Activated CD8-positive, alpha-beta memory T cell treated with anti-CD3 and anti-CD28 coated beads for 24 hours (primary cell): ENCODE data around the gene KCTD1.
"Not testable (repeated sequence)": the region's sequence is repeated elsewhere in the genome, so short reads cannot be mapped to it uniquely, and the experiment has no call there.

ENCODE experiments used
- DNase-seq: peaks from one replicate; pipeline ENCODE4 v3.0.0-alpha.2; 2020

Gene KCTD1

DNA sequence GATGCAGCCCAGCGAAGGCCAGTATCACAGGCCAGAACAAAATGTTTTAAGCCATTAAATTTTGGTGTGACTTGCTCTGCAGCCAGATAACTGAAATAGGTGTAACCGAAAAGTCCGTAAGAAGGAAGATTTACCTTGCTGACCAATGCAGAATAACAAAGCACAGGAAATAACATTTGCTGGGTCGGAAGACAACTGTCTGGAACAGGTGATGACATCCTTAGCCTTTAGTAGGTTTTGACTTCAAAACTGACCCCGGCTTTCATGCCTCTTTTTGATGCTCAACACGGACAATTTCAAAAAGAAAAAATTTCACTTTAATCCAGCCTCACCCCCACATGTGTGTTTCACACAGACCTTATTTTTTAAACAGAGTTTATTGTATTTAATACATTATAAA lies 93.7 kb downstream of the KCTD1 start:
- no peak for DNase-seq

DNA sequence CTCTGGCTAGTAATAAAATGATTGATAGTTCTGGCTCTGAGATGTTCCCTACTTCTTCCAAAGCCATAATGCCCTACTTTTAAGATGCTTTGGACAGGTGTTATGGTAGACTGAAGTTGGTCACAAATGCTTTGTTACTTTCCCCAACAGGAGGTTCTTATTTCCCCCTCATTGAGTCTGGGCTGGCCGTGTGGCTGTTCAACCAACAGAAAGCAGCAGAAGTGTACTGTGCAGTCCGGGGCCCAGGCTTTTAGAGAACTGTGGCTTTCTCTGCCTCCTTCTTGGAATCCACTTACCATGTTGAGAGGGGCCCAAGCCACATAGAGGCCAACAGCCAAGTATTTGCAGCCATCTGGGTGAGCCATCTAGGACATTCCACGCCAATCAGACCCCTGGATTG lies 94.2 kb downstream of the KCTD1 start:
- no peak for DNase-seq

DNA sequence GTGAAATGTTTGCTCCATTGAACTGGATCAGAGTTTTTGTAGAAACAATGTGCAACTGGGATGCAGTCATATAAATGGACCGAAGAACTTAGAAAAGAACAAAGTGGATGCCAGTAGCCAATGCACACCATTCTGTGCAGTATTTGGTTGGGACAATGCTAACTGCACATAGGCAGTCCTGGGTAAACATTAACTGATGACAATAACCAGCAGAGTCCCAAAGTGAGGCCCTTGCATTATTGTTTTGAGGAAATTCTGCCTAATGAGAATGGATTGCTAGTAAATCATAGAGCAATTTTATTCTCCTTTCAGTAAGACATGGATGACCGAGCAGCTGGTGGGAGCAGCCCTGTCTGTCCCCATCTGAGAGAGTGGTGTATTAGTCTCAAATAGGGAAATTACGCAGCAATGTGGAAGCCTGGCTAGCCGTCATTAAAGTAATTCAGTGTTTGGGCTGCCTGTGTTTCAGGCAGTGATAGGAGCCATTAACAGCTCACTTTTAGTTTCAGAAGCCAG lies 94.9 kb downstream of the KCTD1 start:
- no peak for DNase-seq

DNA sequence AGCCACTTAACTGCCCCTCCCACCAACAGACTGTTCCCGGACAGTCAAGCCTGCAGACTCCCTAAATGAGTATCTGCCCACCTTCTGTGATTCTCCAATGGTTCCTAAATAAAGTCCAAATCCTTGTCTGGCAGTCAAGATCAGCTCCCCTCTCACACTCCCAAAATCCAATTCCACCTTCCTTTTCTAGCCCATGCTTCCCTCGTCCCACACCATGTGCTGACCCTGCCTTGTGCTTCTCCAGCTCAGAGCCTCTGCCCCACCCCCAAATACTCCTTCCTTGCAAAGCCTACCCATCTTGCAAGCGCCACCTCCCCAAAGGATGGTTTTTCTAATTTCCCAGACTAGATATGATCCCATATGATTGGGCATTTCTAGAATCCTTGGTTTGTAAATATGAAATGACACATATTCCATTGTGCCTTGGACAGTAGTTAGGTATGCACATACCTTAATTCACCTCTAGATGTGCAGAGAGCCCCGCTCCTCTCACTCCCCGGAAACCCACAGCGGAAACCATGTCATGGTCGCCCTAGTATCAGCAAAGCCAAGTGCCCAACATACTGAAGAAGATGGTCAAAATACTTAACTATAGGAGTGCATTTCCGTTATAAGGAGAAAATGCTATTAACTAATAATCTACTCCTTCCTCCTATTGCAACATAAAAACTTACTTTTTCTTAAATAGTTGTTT lies 97.2 kb downstream of the KCTD1 start:
- no peak for DNase-seq

DNA sequence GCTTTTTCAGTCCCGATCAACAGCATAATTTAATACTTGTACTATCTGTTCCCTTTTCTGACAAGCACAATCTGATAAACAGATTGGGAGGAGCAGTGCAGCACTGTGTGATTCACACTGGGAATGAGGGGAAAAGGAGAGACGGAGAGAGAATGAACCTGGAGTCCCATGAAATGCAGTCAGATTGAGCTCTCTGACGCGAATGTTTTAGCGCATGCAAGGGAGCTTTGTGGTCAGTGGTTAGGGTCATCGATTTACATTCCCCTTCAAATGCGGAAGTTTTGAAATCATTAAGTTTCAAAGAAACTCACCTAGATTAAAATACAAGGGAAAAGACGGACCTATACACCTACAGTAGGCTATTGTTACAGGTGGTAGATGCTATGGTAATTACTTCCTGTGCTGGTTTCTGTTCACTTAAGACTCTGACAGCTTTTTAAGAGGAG lies 99.6 kb downstream of the KCTD1 start:
- DNase-seq: no peak

DNA sequence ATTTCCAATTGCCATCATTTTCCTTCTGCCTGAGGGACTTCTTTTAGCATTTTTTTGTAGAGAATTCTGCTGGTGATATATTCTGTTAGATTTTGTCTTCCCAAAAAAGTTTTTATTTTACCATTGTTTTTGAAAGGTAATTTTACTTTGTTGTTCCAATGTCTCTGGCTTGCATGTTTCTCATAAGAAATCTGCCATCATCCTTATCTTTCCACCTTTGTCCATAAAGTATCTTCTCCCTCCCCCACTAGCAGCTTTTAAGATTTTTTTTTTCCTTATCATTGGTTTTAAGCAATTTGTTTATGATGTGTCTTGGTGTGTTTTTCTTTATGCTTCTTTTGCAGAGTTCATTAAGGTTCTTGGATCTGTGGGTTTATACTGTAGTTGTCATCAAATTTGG lies 104.5 kb downstream of the KCTD1 start:
- DNase-seq: no peak

DNA sequence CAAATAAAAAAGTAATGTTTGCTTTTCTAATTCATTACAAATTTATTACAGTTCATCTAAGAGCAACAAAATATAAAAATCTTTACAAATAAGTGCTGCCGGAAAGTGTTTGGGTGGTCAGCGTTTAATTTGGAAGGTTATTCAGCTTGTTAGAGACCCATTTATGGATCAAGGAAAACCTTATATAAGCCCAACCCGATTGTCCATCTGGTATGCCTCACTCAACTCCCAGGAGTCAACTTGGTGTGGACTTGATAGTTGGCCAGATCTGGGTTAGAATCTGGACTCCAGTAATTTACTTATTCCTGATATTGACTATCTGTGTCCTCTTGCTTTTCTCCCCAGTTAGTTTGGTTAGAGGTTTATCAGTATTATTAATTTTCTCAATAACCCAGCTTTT lies 106.2 kb downstream of the KCTD1 start:
- DNase-seq: no peak

DNA sequence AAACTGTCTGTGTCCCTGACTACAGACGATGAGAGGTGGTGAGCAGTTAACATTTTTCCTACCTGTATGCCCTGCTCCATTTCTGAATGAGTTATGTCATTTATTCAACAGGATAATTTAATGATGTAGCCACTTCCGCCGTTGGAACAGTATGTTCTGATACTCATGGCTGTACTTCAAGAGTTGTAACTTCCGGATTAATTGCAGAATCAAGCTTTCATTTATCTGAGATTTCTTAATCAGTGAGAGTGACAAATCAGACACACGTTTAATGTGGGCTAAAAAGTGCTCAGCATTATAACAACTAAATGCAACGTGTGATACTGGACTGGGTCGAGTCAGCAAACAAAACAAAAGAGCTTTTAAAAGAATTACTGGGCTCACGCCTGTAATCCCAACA lies 107.7 kb downstream of the KCTD1 start:
- DNase-seq: no peak

DNA sequence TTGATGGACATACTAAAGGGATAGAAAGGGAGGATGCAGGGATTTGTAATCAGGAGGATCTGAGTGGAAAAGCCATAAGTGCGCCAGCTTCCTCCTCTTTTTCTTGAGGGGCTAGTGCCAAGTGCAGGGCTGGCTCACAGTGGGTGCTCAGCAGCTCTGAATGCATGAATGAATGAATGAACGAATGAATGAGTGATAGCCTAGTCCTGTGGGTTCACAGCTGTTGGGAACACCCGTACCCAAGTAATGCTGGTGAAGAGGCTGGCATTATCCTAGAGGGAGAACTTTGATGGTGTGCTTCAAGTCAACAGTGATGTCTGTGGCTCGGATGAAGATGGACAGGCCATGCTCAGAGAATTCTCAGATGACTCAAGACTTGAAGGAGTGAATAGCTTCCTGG lies 108.8 kb downstream of the KCTD1 start:
- DNase-seq: no peak

DNA sequence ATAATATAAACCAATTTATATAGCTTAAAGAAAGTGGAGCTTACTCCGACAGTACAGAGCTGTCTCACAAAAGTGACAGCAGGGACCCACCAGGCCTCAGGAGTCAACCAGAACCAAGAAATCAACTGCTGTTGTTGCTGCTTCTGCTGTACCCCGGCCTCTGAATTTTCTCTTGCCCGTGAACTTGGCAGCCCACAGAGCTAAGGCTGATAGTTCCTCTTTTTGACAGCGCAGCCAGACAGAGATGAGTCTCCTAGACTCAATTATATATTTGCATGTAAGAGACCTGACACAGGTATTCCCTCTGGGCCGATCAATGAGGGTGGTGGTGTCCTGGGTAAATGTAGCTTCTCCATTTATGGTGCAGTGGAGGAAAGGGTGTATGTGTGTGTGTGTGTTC lies 109.4 kb downstream of the KCTD1 start:
- no peak for DNase-seq

DNA sequence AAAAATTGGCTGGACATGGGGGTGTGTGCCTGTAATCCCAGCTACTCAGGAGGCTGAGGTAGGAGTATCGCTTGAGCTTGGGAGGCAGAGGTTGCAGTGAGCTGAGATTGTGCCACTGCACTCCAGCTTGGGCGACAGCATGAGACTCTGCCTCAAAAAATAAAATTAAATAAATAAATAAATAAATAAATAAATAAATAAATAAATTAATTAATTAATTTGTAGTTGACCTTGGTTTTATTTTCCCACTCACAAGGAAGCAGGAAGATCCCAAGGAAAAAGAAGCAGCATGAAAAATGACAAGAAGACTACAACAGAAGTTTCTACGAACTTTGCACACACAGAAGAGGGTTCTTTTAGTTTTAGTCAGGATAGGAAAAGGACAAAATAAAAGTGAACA lies 110.7 kb downstream of the KCTD1 start:
- not testable (repeated sequence) for DNase-seq

DNA sequence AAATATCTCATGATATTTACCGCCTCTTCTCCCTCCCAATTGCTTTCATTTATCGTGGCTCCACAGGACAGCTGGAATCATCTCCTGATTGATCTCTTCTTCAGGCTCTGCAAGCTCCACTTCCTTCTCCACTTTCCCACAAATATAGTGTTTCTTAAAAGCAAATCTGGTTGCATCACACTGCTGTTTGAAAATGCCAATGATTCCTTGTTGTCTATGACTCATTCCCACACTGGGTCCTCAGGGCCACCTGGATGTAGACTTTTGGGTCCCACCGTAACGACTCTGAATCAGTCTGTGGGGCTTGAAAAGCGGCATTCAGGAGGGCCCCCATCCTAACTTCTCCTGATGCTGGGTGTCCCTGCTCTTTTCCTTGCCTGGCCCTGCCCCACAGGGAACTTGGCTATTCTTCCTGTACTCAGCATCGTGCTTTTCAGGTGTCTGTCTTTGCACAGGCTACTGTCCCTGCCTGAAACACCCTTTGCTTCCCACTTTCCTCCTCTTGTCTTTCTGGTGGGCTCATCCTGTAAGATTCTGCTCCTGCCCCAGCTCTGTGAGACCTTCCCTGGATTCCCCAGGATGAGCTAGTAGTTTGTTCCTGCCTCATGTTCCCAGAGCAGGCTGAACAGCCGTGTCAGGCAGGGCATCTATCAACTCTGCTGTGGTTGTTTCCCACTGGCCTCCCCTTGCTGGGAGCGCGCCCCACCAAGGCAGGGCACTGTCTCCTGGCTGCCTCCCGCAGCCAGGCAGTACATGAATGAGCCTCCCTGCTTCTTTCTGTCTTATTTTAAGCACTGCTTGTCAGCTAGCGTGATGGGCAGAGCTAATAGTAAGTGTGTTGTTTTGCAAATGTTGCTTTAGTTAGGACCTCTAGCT lies 111.9 kb downstream of the KCTD1 start:
- no peak for DNase-seq

DNA sequence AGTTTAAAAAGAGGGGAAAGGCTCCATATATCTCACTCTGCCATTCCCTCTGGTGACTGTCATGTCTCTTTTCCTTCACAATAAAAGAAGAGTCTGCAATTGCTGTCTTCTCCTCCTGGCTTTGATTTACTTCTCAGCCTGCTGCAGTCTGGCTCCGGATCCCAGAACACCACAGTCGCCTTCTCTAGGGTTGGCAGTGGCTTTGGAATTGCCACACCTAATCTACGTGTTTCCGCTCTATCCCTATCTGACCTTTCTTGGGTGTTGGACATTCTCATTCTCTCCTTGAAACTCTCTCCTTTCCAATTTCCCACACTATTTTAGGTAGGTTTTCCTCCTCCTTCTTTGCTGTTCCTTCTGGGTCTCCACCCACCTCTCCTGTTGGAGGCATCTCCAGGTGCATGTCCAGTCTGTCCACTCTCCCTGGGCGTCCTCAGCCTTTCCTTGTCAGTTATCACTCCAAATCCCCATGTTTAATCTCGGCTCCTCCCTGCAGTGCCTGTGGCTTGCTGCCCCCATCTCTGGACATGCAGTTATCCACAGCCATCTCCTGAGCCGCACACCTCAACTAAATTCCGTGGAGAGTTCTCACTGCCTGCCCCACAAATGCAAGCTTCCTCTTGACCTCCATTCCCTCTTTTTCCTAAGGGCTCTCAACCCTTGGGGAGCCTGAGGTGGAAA lies 112.8 kb downstream of the KCTD1 start:
- no peak for DNase-seq

DNA sequence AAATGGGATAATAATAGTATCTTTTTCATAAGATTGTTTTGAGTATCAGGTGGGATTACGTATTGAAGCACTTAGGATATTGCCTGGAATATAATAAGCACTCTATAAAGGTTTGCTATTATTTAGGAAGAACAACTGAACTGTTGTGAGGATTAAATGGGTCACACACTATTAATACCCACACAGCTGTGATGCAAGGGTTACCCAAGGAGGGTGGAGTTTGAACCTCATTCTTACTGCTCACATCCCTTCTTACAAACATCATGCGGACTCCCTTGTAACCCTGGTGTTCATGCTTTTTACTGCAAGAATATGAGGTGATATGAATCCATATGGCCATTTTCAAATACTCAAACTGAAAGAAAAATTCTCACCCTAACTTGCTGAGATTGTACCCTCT lies 113.5 kb downstream of the KCTD1 start:
- DNase-seq: no peak

DNA sequence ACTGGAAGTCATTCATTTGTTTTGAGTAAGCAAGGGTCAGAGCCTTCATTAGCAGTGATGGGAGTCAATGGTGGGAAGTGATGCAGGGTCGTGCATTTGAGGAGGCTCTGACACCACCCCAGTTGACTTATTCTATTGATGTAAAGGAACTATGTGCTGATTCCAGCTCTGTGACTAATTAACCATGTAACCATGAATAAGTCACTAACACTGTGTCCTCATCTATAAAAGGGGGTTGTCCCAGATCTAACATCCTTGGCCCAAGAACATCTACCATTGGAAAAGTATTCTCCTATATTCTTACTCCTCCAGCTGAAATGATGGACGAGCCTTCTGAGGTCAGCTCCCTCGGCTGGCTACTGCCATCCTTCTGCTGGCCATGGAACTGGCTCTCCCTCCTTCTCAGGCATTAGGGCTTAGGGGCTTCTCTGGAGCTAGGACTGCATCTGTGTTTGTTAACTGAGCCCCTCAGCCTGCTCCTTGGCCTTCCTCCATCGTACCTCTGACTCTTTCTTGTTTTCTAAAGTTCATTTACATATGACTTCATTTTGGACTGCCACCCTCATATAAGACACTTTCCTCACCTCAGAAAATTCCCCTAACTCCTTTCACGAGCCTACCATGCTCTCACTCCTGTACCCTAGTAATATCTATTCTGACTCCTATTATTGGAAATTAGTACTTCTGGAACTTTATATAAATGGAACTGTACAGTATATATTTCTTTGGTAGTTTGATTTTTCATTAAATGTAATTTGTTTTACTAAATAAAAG lies 115.5 kb downstream of the KCTD1 start:
- DNase-seq: no peak

DNA sequence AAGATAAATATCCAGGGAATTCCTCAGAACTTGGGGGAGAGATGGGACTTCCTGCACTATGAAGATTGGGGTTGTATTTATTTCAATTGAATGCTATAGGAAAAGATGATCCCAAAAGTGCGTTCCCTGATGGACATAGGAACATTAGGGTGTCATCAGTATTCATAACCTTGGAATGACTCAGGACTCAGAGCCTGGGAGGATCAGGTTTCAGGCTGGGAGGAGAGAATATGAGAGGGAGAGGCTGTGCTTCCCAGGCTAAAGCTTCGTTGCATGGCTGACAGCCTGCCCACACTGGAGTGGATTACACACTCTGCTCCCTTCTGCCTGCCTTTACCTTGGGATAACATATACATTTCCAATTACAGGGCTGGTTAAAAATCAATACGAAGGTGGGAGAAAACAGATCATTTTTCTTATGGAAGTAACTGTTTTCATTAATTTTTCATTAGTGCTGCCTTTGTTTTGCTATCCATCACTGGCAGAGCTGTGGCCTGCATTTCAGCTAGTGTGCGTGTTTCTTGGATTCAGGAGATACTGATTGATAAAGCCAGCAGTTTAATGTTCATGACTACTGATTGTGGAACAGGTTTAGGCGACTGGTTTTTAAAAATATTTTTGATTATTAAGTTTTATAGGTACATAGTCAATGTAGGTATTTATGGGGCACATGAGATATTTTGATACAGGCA lies 118.7 kb downstream of the KCTD1 start:
- no peak for DNase-seq

DNA sequence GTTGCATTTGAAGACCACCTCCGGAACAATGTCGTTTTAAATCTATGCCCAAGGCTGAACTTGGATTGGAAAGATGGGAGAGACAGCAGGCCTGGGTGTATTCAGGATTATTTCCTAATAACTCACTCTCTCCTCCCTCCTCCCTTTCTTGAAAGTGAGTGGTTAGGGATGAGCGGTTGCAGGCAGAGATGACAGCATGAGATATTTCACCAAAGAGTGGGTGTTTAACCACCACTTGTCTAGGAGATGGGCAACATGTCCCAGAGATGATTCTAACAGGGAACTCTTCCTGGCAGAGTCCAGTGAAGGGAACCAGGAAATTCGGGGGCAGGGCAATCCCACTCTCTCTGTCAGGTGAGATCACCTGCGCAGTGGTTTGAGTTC lies 123.2 kb downstream of the KCTD1 start:
- no peak for DNase-seq

DNA sequence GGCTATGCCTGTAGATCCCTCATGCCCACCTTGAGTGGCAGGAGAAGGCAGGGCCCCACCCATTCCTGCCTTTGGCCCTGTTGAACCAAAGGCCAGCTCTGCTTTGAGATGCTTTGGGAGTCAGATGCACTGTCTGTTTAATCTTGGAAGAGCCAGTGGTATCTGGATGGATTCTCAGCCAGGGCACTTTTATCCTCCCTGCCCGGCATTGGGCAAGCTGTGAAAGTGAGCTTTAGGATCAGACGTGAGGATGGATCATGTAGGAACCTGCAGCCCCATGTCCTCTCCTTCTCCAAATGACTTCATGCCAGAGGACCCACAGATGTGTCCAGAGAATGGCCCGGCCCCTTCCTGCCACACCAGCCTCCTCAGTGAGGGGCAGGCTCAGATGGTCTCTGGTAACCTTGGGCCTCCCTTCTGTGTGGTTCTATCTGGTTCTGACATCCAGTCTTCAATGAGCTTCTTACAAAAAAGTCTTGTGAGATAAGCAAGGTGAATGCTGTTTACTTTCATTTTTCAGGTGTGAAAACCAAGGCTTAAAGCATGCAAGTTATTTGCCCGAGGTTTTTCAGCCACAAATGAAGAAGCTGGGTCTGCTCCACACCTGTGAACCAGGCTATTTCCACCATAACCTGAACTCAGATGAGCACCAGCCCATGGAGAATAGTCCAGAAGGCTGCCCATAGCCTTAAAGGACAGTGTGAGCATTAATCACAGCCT lies 123.8 kb downstream of the KCTD1 start:
- DNase-seq: peak; percentile 1

DNA sequence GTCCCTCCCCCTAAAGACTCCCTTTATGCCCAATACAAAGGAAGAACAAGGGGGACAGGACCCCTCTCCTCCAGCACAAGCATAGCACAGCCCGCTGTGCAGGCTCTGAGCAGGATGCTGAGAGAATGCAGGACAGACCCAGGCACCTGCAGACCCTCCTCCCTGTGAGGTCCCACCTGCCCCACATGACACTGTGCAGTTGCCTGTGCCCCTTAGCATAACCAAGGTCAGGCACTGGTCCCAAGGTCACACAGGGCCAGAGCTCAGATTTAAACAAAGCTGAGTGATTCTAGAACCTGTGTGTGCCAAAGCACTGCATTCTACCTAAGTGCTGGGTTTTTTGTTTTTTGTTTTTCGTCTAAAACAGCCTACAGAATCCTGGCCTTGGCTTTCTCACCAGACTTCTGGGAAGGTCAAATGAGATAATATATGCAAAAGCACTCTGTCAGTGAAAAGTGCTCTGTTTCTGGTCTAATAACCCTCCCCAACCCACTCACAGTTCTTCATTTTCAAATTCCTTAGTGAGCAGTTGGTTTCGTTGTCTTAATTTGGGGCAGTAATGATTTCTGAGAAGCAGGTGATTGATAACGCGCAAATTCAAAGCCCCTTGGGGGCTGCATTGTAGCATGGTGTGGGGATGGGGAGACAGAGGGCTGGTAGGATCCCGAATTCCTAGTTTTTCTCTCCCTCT lies 125.7 kb downstream of the KCTD1 start:
- DNase-seq: no peak

DNA sequence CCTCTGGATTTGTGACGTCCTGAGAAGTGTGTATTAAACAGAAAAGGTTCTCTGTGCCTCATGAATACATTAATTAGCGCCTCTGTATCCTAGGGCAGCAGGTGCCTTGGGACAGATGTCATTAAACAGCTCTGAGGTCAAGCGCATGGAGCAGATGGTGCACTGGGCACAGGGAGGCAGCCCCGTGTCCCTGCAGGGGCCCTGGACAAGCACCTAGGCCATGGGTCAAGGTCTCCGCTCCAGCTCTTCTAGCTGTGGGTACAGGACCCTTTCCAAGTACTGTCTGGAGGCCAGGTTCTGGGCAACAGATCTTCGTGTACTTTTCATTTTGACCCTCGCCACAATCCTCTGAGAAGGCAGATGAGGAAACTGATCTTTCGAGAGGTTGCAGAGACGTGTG lies 126.4 kb downstream of the KCTD1 start:
- no peak for DNase-seq

DNA sequence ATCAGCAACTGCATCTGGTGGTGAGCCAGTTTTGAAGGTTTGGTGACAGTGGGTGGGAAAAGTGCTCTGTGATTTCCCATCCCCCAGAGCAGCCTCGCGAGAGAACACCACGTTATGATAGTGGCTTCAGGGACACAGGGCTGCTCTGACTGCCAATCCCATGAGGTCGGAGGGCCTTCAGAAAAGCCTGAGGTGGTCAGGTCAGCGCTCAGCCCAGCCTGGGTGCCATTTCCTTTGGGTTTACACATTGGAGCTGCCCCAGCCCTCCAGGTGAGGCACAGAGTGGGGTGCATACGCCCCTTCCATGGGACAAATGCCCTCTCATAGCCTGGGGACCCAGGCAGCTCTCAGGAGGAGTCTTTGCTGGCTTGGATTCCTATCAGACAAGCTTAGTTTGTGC lies 126.8 kb downstream of the KCTD1 start:
- no peak for DNase-seq
